GM21447 (cell line): Measurements from ENCODE around the gene SLC10A1.
"Not testable (repeated sequence)": the region's sequence is repeated elsewhere in the genome, so short reads cannot be mapped to it uniquely, and the experiment has no call there.

ENCODE experiments used
- ATAC-seq: cut with Tn5 transposase; IDR thresholded peaks from one replicate; pipeline ENCODE4 v1.9.1; 2021; ENCODE audit not compliant: unreplicated experiment

The SLC10A1 gene

GRCh38 chr14:69796797-69797500 is at the start of gene SLC10A1:
TSS of gene SLC10A1 (minus strand) at chr14:69797241. CDS start at chr14:69797155, 86 bp downstream.
- ATAC-seq: no peak

GRCh38 chr14:69845787-69846186 is 48.7 kb upstream of the SLC10A1 start:
- no peak for ATAC-seq

- ATAC-seq: no peak
Measured at GRCh38 chr14:69845050-69845581, 48.1 kb upstream of the SLC10A1 start.

GRCh38 chr14:69844171-69844570 is 47.1 kb upstream of the SLC10A1 start:
- ATAC-seq: no peak

- ATAC-seq: no peak
Measured at GRCh38 chr14:69842686-69843420, 45.8 kb upstream of the SLC10A1 start.

- no peak for ATAC-seq
Measured at GRCh38 chr14:69841656-69842055, 44.6 kb upstream of the SLC10A1 start.

- ATAC-seq: no peak
Measured at GRCh38 chr14:69839661-69840060, 42.6 kb upstream of the SLC10A1 start.

GRCh38 chr14:69838881-69839416 is 41.9 kb upstream of the SLC10A1 start:
- ATAC-seq: no peak

GRCh38 chr14:69828879-69829278 is 31.8 kb upstream of the SLC10A1 start:
- no peak for ATAC-seq

- no peak for ATAC-seq
Measured at GRCh38 chr14:69828354-69828753, 31.3 kb upstream of the SLC10A1 start.

GRCh38 chr14:69827560-69827959 is 30.5 kb upstream of the SLC10A1 start:
- no peak for ATAC-seq

GRCh38 chr14:69822456-69822855 is 25.4 kb upstream of the SLC10A1 start:
- no peak for ATAC-seq

- ATAC-seq: no peak
Measured at GRCh38 chr14:69820991-69821390, 23.9 kb upstream of the SLC10A1 start.

GRCh38 chr14:69819607-69820006 is 22.6 kb upstream of the SLC10A1 start:
- no peak for ATAC-seq

GRCh38 chr14:69818758-69819191 is 21.7 kb upstream of the SLC10A1 start:
- no peak for ATAC-seq

GRCh38 chr14:69816216-69816615 is 19.2 kb upstream of the SLC10A1 start:
- no peak for ATAC-seq

- ATAC-seq: no peak
Measured at GRCh38 chr14:69815556-69815955, 18.5 kb upstream of the SLC10A1 start.

- no peak for ATAC-seq
Measured at GRCh38 chr14:69814397-69814796, 17.4 kb upstream of the SLC10A1 start.

GRCh38 chr14:69813346-69813745 is 16.3 kb upstream of the SLC10A1 start:
- not testable (repeated sequence) for ATAC-seq

- ATAC-seq: no peak
Measured at GRCh38 chr14:69812711-69813110, 15.7 kb upstream of the SLC10A1 start.

GRCh38 chr14:69811868-69812252 is 14.8 kb upstream of the SLC10A1 start:
- no peak for ATAC-seq
